HK-2 (cell line): ENCODE data around the gene HIVEP3.

ENCODE experiments used
- DNase-seq: peaks from one replicate; pipeline ENCODE4 v3.0.0-alpha.2; 2018; ENCODE audit not compliant: unreplicated experiment

HIVEP3 gene

GRCh38 chr1:41484402-41485241, 434.1 kb downstream of the HIVEP3 start, which contains the start of gene EDN2:
TSS of gene EDN2 (minus strand) at chr1:41484683. CDS start at chr1:41484601, 82 bp downstream.
- peak; percentile 55 for DNase-seq

GRCh38 chr1:41483960-41484401, 434.7 kb downstream of the HIVEP3 start:
- DNase-seq, result no peak

- no peak for DNase-seq
Measured at GRCh38 chr1:41483001-41483850, 435.5 kb downstream of the HIVEP3 start.

- peak; percentile 56 for DNase-seq
Measured at GRCh38 chr1:41482001-41482765, 436.5 kb downstream of the HIVEP3 start.

- no peak for DNase-seq
Measured at GRCh38 chr1:41481109-41481775, 437.5 kb downstream of the HIVEP3 start.

GRCh38 chr1:41480204-41481108, 438.3 kb downstream of the HIVEP3 start:
- DNase-seq, result no peak

GRCh38 chr1:41479808-41480160, 438.9 kb downstream of the HIVEP3 start:
- no peak for DNase-seq

GRCh38 chr1:41479000-41479807, 439.5 kb downstream of the HIVEP3 start:
- DNase-seq, result no peak

- no peak for DNase-seq
Measured at GRCh38 chr1:41478118-41478748, 440.5 kb downstream of the HIVEP3 start.

GRCh38 chr1:41476807-41477361, 441.8 kb downstream of the HIVEP3 start:
- no peak for DNase-seq

GRCh38 chr1:41475859-41476567, 442.7 kb downstream of the HIVEP3 start:
- no peak for DNase-seq

GRCh38 chr1:41475346-41475745, 443.4 kb downstream of the HIVEP3 start:
- no peak for DNase-seq

- DNase-seq, result no peak
Measured at GRCh38 chr1:41474490-41475271, 444.0 kb downstream of the HIVEP3 start.

GRCh38 chr1:41473738-41474362, 444.9 kb downstream of the HIVEP3 start:
- no peak for DNase-seq

GRCh38 chr1:41471658-41472057, 447.1 kb downstream of the HIVEP3 start:
- no peak for DNase-seq

GRCh38 chr1:41469706-41470105, 449.0 kb downstream of the HIVEP3 start:
- DNase-seq, result no peak
